22Rv1 (cell line): Measurements from ENCODE around the gene CDH12.

Source experiments
- H3K27ac ChIP-seq: fragments of 450-650 bp; 2 replicates; pipeline ENCODE4 v1.5.1; 2017
- CTCF ChIP-seq: fragments of 450-650 bp; IDR thresholded peaks from 2 replicates; pipeline ENCODE4 v1.5.1; 2017; ENCODE audit warnings: mild to moderate bottlenecking
- ZFX ChIP-seq: fragments of 450-650 bp; IDR thresholded peaks from 2 replicates; pipeline ENCODE4 v1.6.1; 2017; ENCODE audit warnings: antibody characterized with exemption, borderline replicate concordance

CDH12 gene

GRCh38 chr5:22852807-22853660 lies at the start of gene CDH12:
TSS of gene CDH12 (minus strand) at chr5:22853344.
- H3K27ac ChIP-seq = no peak within 1 kb of the TSS
- TF ChIP-seq CTCF (no peak), ZFX (no peak)

GRCh38 chr5:22901885-22902284 lies 48.7 kb upstream of the CDH12 start:
- TF ChIP-seq ZFX (no peak), CTCF (no peak)
- no peak overlapping the region for H3K27ac ChIP-seq

GRCh38 chr5:22900801-22901310 lies 47.7 kb upstream of the CDH12 start:
- TF ChIP-seq CTCF = no peak
- TF ChIP-seq ZFX = no peak
- H3K27ac ChIP-seq = no peak overlapping the region

- TF ChIP-seq ZFX (no peak), CTCF (no peak)
- no peak overlapping the region for H3K27ac ChIP-seq
Measured at GRCh38 chr5:22899341-22899740, 46.2 kb upstream of the CDH12 start.

GRCh38 chr5:22896152-22896551 lies 43.0 kb upstream of the CDH12 start:
- no peak for TF ChIP-seq ZFX
- no peak for TF ChIP-seq CTCF
- no peak overlapping the region for H3K27ac ChIP-seq

GRCh38 chr5:22892441-22892840 lies 39.3 kb upstream of the CDH12 start:
- TF ChIP-seq CTCF = no peak
- TF ChIP-seq ZFX = no peak
- H3K27ac ChIP-seq = no peak overlapping the region

GRCh38 chr5:22889720-22890119 lies 36.6 kb upstream of the CDH12 start:
- no peak overlapping the region for H3K27ac ChIP-seq
- TF ChIP-seq CTCF (peak; percentile 64), ZFX (no peak)
